Inferior parietal cortex (tissue), 1 donor: ENCODE results near the gene RAB3IL1.

ENCODE experiments used
- DNase-seq: peaks from one replicate; pipeline ENCODE4 v3.0.0-alpha.2; 2016; ENCODE audit errors: extremely low spot score

RAB3IL1 gene

GRCh38 chr11:61866231-61866957 is 51.0 kb downstream of the RAB3IL1 start:
- DNase-seq = no peak

- DNase-seq = no peak
Measured at GRCh38 chr11:61864814-61865775, 52.3 kb downstream of the RAB3IL1 start.

DNA sequence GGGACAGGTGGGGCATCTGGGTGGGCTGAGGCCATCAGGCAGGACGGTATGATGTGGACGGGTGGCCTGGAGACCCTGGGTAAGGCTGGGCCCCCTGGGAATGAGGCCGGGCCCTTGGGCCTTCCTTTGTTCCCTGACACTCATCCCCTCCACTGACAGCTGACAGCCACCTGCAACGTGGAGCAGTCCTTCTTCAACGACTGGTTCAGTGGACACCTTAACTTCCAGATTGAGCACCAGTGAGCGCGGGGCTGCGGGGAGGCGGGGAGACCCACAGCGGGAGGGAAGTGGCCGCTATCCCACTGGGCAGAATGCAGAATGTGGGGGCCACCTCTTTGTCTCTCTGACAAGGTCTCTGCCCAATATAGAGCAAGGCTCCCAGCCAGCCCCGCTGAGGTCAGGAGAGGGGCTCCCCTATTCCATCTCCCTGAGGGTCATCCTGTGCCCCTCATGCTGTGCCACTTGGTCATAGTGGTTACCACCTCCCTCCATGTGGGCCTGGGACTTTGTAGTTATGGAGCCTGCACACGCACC is 53.8 kb downstream of the RAB3IL1 start:
- DNase-seq = no peak

GRCh38 chr11:61862714-61863547 is 54.4 kb downstream of the RAB3IL1 start:
- no peak for DNase-seq

DNA sequence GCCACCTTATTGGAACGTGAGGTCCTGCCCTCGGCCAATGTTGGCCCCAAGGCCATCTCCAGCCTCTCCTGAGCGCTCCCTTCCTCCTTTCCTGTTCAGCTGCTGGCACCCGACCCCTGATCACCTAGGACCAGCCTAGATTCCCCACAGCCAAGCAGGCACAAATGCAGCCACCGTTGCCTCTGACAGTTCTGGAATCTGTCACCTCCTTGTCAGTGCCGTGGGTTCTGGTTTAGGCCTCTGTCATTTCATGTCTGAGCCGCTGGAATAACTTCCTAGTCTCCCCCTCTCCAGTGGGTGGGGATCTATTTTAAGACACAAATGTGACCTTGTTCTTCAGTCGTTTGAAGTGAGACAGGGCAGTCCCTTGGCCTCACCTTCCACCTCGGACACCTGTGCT is 55.7 kb downstream of the RAB3IL1 start:
- DNase-seq = no peak

- no peak for DNase-seq
Measured at GRCh38 chr11:61860054-61860903, 57.1 kb downstream of the RAB3IL1 start.

DNA sequence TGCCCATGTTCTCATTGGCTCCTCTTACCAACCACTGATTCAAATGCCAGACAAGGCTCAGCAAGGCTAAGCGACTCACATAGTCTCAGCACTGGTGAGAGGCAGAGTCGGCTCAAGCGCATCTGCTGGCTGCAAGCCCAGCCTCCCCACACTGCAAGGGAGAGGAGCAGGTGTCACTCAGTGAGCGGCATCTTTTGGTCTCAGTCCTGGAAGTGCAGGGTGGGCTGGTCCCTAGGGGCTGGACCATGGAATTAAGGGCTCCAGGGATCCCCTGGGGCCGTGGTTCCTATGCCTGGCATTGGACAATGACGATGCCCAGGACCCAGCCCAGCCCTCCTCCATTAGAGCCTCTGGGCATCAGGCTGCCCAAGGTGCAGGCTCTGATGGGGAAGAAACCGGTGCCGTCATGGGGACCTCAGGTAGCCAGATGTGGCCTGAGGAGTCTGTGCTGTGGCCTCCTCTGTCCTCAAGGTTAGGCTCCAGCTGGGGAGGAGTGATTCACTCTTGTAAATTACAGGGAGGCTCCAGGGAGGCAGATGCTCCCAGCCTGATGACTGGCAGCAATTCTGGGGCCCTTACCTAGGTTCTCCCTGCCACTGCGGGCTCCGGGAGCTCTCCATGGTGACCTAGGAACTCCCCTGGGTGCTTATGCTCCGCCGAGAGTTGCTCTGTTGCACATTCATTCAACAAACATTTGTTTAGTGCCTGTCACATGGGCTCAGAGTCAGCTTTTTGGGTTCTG is 61.3 kb downstream of the RAB3IL1 start:
- no peak for DNase-seq

GRCh38 chr11:61854966-61855714 is 62.2 kb downstream of the RAB3IL1 start:
- DNase-seq = no peak

GRCh38 chr11:61854206-61854895 is 63.0 kb downstream of the RAB3IL1 start:
- no peak for DNase-seq

DNA sequence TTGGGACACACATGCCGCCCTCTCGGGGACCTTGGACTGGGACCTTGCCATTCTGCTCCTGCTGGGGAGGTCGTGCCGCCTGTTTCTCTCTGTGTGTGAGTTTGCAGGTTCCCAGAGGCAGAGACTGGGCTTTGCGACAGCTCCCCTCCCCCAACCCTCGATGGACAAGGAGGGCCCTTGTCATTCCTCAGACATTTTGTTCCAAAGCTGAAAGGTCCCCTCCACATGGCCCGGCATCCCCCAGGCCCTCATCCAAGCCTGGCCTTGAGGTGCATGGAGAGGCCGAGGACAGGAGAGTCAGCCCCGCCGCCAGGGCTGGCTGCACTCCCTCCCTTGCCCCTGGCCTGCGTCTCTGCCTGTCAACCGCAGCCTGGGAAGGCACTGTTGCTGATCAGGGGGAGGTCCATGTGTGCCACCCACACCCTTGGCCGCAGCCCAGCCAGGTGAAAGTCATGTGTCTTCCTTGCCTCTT is 63.6 kb downstream of the RAB3IL1 start:
- DNase-seq = no peak

DNA sequence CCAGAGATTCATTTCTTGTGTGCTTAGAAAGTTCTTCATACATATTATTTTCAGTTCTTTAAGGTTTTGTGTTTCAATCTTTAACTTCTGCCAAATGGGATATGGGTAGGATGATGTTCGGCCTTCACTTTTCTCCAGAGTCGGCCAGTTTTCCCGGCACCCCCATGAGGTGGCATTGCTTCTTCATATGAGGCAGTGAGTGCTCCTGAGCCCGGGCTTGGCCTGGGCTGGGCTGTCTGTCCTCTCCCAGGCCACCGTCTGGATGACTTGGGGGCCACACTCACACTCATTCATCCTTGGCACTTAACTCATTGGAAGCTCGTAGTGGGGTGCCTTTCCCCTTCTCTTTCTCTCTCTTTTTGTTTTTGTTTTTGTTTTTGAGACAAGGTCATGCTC is 65.5 kb downstream of the RAB3IL1 start:
- no peak for DNase-seq

DNA sequence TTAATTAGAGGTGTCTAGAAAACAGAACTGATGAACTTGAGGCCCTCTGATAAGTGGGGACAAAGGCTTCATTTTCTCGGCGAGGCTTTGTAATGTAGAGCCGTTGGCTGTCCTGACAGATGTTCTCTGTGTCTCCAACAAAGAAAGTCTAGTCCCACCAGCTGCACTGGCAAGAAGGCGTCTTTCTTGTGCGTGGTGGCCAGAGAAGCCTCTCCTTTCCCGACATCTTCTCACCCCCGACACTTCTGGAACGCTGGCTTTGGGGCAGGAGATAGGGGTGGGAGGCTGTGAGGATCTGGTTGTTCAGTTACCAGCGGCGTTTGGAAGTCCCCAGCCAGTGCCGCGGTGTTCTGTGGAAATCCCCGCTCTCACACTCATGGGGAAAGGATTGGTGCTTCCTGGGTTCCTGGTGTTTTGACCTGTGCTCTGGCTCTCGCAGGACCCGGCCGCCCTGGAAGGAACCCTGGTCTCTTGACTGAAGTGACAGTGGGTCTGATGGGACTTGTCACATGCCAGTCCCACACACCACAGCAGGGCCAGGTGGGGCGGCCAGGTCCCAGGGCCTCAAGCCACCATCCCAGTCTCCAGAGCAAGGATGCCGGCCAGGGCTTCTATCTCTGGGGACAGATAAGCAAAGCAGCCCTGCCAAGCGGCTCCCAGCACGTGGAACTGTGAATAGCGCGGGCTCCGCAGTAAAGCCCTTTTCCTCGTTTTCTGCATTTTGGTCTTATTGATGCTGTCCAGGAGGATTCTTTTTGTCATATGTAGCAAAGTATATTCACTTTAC is 66.1 kb downstream of the RAB3IL1 start:
- no peak for DNase-seq

DNA sequence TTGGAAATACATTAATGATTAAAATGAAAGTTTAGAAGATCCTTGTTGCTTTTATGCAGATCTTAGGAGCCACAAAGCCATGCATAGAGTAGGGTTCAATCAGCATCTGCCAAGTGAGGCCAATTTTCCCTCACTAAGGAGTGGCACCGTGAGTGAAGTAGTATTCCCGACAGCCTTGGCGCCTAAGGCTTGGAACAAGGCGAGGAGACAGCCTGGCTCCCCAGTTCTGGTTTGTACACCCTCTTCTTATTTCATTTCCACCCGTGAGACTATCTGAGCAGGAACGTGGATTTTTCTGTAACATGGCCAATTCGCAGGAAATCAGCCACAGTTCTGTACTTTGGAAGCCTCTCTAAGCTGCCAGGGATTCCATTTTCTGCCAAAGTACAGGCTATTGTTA is 66.7 kb downstream of the RAB3IL1 start:
- DNase-seq = no peak

DNA sequence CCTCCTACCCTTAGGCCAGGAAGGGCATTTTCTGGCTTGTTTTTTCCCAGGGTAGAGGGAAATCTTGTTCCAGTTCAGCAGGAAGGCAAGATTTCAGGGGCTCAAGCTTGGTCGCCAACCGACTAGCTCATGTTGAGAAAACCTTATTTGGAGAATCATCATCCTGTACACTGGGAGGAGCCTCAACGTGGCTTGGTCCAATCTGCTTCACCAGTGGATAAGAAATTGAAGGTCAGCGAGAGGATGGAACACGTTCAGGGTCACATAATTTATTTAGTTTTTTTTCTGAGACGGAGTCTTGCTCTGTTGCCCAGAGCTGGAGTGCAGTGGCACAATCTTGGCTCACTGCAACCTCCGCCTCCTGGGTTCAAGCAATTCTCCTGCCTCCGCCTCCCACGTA is 68.7 kb downstream of the RAB3IL1 start:
- DNase-seq = no peak

DNA sequence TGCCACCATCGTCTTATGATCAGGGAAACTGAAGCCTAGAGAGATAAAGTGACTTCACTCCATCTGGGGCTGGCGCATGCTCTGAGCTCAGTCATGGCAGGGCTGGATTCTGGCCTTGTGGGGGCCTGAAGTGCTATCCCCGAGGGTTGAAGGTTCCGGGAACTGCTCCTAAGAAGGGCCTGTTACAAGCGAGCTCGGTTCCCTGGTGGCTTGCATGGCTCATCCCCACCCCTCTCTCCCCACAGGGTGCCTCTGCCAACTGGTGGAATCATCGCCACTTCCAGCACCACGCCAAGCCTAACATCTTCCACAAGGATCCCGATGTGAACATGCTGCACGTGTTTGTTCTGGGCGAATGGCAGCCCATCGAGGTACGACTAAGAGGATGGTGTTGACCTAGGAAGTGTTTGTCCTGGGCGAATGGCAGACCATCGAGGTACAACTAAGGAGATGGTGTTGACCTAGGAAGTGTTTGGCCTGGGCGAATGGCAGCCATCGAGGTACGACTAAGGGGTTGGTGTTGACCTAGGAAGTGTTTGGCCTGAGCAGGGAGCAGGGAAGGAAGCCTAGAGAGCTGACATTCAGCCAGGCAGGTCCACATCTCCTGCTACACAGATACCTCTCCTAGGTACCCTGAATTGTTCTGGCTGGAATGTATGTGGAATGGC is 69.3 kb downstream of the RAB3IL1 start:
- no peak for DNase-seq
